B cell (primary cell): ENCODE data around the gene DVL2. TPM values are rescaled to one million over a fixed set of nuclear protein-coding genes. Genes with fewer than 3 reads are reported as not detected.

Experiments used
- ATAC-seq: fragments of 200-7000 bp; cut with Tn5 transposase; one replicate; pipeline ENCODE4 v1.10.0; 2021; ENCODE audit warnings: low read depth, mild to moderate bottlenecking, moderate number of reproducible peaks, moderate library complexity
- CTCF ChIA-PET: fragments of 350-600 bp; sonication (Branson Sonifier 250); formaldehyde crosslinking; loops from one replicate; lab custom pipeline; 2021; ENCODE audit warnings: antibody characterized with exemption, inconsistent platforms; lab: Charles Lee
- POLR2A ChIA-PET: fragments of 350-600 bp; sonication (Branson Sonifier 250); formaldehyde crosslinking; loops from one replicate; lab custom pipeline; 2021; ENCODE audit warnings: antibody characterized with exemption; lab: Charles Lee
- DNase-seq: peaks from one replicate; pipeline ENCODE4 v3.0.0; 2013
- H2AFZ ChIP-seq: 2 replicates; pipeline ENCODE4 v1.6.1; 2012; ENCODE audit warnings: mild to moderate bottlenecking, low read depth, low read length; ENCODE audit not compliant: insufficient read depth, poor library complexity, severe bottlenecking
- H3K27ac ChIP-seq, 2 donors: 1 replicate in 1 of 2; 2 replicates in 1 of 2; pipeline ENCODE4 v1.5.1; 2012 to 2013; ENCODE audit warnings: low read length in 2 of 2, mild to moderate bottlenecking in 2 of 2, moderate library complexity in 1 of 2
- H3K27me3 ChIP-seq, 4 experiments: fragments of 200-600 bp in 1 of 4; sonication (generic) in 1 of 4; replicated peaks in 1 of 4; 1 replicate in 2 of 4; 2 replicates in 2 of 4; pipeline versions ENCODE4 v1.6.1 to v1.7.0; 2013 to 2016; ENCODE audit warnings: low read length in 3 of 4, mild to moderate bottlenecking in 2 of 4, mixed read lengths in 1 of 4, moderate library complexity in 1 of 4; ENCODE audit not compliant: insufficient read depth in 4 of 4, control insufficient read depth in 3 of 4; ENCODE audit errors: control extremely low read depth in 1 of 4
- H3K36me3 ChIP-seq, 2 experiments: replicated peaks in 1 of 2; 1 replicate in 1 of 2; 2 replicates in 1 of 2; pipeline versions ENCODE4 v1.6.1 to v1.7.1; 2013; ENCODE audit warnings: low read length in 1 of 2; ENCODE audit not compliant: insufficient read depth in 2 of 2, control insufficient read depth in 1 of 2; ENCODE audit errors: control extremely low read depth in 1 of 2, extremely low read depth in 1 of 2
- H3K4me1 ChIP-seq, 2 donors: fragments of 200-600 bp in 1 of 2; sonication (generic) in 1 of 2; 1 replicate in 1 of 2; 2 replicates in 1 of 2; pipeline versions ENCODE4 v1.5.1 to v1.6.1; 2013 to 2017; ENCODE audit warnings: low read length in 2 of 2; ENCODE audit not compliant: control insufficient read depth in 2 of 2, insufficient read depth in 2 of 2
- H3K4me2 ChIP-seq: replicated peaks from 2 replicates; pipeline ENCODE3; 2012; ENCODE audit warnings: mild to moderate bottlenecking, low read depth, low read length; ENCODE audit not compliant: poor library complexity, severe bottlenecking
- H3K4me3 ChIP-seq, 5 experiments: fragments of 200-600 bp in 1 of 5; sonication (generic) in 1 of 5; 1 replicate in 3 of 5; 2 replicates in 2 of 5; pipeline versions ENCODE4 v1.5.1 to v1.7.0; 2011 to 2016; ENCODE audit warnings: low read length in 4 of 5, mild to moderate bottlenecking in 4 of 5, low read depth in 2 of 5, control low read depth in 1 of 5, moderate library complexity in 1 of 5; ENCODE audit not compliant: insufficient read depth in 1 of 5; ENCODE audit errors: control extremely low read depth in 1 of 5, extremely low read depth in 1 of 5
- H3K79me2 ChIP-seq: fragments of 200-600 bp; sonication (generic); one replicate; pipeline ENCODE4 v1.6.0; 2016; ENCODE audit warnings: low read length; ENCODE audit not compliant: control insufficient read depth, insufficient read depth
- H3K9ac ChIP-seq: fragments of 200-600 bp; sonication (generic); 2 replicates; pipeline ENCODE4 v1.6.1; 2017; ENCODE audit warnings: mild to moderate bottlenecking, low read length, moderate library complexity
- H3K9me3 ChIP-seq, 3 donors: one replicate each; pipeline versions ENCODE4 v1.6.1 to v1.7.1; 2013; ENCODE audit warnings: low read length in 2 of 3; ENCODE audit not compliant: control insufficient read depth in 2 of 3, insufficient read depth in 1 of 3; ENCODE audit errors: control extremely low read depth in 1 of 3
- H4K20me1 ChIP-seq: 2 replicates; pipeline ENCODE4 v1.6.0; 2012; ENCODE audit warnings: mild to moderate bottlenecking, low read length; ENCODE audit not compliant: insufficient read depth, control insufficient read depth, poor library complexity, severe bottlenecking
- H3K27ac Mint-ChIP-seq: one replicate; pipeline ENCODE4 v1.8.0; 2021; ENCODE audit warnings: mixed read lengths
- H3K27me3 Mint-ChIP-seq: one replicate; pipeline ENCODE4 v1.8.0; 2021; ENCODE audit warnings: mixed read lengths
- H3K4me1 Mint-ChIP-seq: one replicate; pipeline ENCODE4 v1.8.0; 2021; ENCODE audit warnings: mixed read lengths
- H3K4me3 Mint-ChIP-seq: one replicate; pipeline ENCODE4 v1.8.0; 2021; ENCODE audit warnings: mixed read lengths
- H3K9me3 Mint-ChIP-seq: one replicate; pipeline ENCODE4 v1.8.0; 2022; ENCODE audit warnings: mixed read lengths; ENCODE audit not compliant: insufficient read depth
- EZH2 ChIP-seq: IDR thresholded peaks from 2 replicates; pipeline ENCODE4 v1.6.1; 2012; ENCODE audit warnings: borderline replicate concordance, low read depth, mild to moderate bottlenecking, moderate library complexity, low read length; ENCODE audit not compliant: insufficient read depth, poor library complexity, severe bottlenecking
- WGBS: methylation state at CpG from one replicate; pipeline ENCODE4 v1.1.5; 2013; ENCODE audit warnings: missing lambda C conversion rate; ENCODE audit not compliant: insufficient coverage; 5-methylcytosine and 5-hydroxymethylcytosine counted together
- intact Hi-C: fragments of 100-400 bp; cut with micrococcal nuclease; formaldehyde crosslinking; loops from one replicate; pipeline ENCODE4 v1.10.0; 2022
- polyA plus RNA-seq: library from polyadenylated mRNA; depleted of rRNA; stranded (reverse); fragments of >200 nt; gene quantifications from 2 replicates; pipeline ENCODE4 v1.2.3, GENCODE V29; 2012
- total RNA-seq, 2 donors: library from RNA; stranded (reverse); fragments of 120-200 nt in 1 of 2; gene quantifications; 1 replicate in 1 of 2; 2 replicates in 1 of 2; pipeline versions ENCODE4 v1.2.3 to v1.2.4, GENCODE V29; 2013 to 2022
- TF ChIP-seq, protein P1 (sequence below): fragments of 200-600 bp; IDR thresholded peaks from one replicate; pipeline ENCODE4 v1.8.0; 2022; ENCODE audit warnings: antibody characterized with exemption, mild to moderate bottlenecking

DVL2 gene
- total and polyA plus RNA-seq, 2 donors (not counting 1 experiment from before 2014, with no cell fraction given), result 22.5 to 104 TPM

DNA sequence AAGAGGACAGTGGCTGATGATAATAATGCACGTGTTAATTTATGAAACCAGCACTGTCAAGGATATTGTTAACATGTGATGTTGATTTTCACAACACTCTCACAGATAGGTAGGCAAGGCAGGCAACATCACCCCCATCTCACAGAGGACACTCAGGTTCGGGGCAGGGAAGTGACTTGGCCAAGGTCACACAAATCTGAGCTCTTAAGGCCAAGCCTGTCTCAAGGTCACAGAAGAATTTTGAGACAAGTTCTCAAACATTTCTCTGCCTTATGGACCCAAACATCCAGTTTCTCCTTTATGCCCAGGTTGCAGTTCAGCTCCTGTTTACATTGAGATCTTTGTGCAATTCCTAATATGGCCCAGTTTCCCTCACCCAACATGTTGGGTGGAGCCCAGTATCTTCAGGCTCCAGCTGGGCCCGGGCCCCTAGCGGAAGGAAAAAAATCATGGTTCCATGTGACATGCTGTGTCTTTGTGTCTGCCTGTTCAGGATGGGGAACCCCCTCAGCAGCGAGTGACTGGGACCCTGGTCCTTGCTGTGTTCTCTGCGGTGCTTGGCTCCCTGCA is 48.5 kb upstream of the DVL2 start:
- H3K27me3 Mint-ChIP-seq, result peaks cover 30% of the 10 kb centered on the region
- no peak overlapping the region for H3K27ac Mint-ChIP-seq
- H3K9me3 ChIP-seq, result peaks cover 0 to 18% (median 0%) of the 10 kb centered on the region in 3 donors
- DNase-seq (no peak), ATAC-seq (no peak)
- H2AFZ ChIP-seq, result no peak overlapping the region
- H3K79me2 ChIP-seq, result no peaks in the 10 kb centered on the region
- H3K27me3 ChIP-seq, result peaks cover 0 to 53% (median 13%) of the 10 kb centered on the region in 4 experiments
- ChIA-PET CTCF (interaction anchor here (0.7 to 10.9 kb wide), 6 partner anchors 15 to 237 kb away, joined by 3 to 115 read pairs (median 6); partner anchors contain the start of genes ACADVL and DLG4), POLR2A (interaction anchor here (1.8 kb wide), 1 partner anchor 14 kb away, joined by 3 read pairs; no protein-coding TSS in a partner anchor)
- H3K4me1 ChIP-seq, result peaks cover 20 to 31% of the 10 kb centered on the region in 2 donors
- H3K27ac ChIP-seq, result no peak overlapping the region
- no peaks in the 10 kb centered on the region for H3K9me3 Mint-ChIP-seq
- TF ChIP-seq, protein P1, sequence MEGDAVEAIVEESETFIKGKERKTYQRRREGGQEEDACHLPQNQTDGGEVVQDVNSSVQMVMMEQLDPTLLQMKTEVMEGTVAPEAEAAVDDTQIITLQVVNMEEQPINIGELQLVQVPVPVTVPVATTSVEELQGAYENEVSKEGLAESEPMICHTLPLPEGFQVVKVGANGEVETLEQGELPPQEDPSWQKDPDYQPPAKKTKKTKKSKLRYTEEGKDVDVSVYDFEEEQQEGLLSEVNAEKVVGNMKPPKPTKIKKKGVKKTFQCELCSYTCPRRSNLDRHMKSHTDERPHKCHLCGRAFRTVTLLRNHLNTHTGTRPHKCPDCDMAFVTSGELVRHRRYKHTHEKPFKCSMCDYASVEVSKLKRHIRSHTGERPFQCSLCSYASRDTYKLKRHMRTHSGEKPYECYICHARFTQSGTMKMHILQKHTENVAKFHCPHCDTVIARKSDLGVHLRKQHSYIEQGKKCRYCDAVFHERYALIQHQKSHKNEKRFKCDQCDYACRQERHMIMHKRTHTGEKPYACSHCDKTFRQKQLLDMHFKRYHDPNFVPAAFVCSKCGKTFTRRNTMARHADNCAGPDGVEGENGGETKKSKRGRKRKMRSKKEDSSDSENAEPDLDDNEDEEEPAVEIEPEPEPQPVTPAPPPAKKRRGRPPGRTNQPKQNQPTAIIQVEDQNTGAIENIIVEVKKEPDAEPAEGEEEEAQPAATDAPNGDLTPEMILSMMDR, result no peak
- TF ChIP-seq EZH2, result no peak
- peak overlapping the region; percentile 98 for H3K4me2 ChIP-seq
- no peak overlapping the region for H3K9ac ChIP-seq
- no peaks in the 10 kb centered on the region for H4K20me1 ChIP-seq
- H3K36me3 ChIP-seq, result no peaks in the 10 kb centered on the region
- H3K4me3 ChIP-seq, result no peak overlapping the region
- peak overlapping the region; percentile 35 for H3K4me3 Mint-ChIP-seq
- intact Hi-C loops, result no loop called here
- 74% methylated on average over 5 of the region's 6 CpGs for WGBS
- H3K4me1 Mint-ChIP-seq, result peaks cover 20% of the 10 kb centered on the region
